DOHH2 (cell line): ENCODE measurements around the gene PLEKHM3.

Source experiments
- H3F3A ChIP-seq: fragments of 200-600 bp; sonication (generic), shearing (Covaris generic); 2 replicates; pipeline ENCODE4 v1.6.0; 2016; ENCODE audit warnings: antibody characterized with exemption, mild to moderate bottlenecking; ENCODE audit not compliant: control insufficient read depth, insufficient read depth
- H3K27ac ChIP-seq: fragments of 200-600 bp; sonication (generic); 2 replicates; pipeline ENCODE4 v1.5.1; 2014; ENCODE audit warnings: low read depth, mild to moderate bottlenecking, low read length, moderate library complexity
- H3K27me3 ChIP-seq: fragments of 200-600 bp; sonication (generic); 2 replicates; pipeline ENCODE4 v1.6.1; 2014; ENCODE audit warnings: mild to moderate bottlenecking, low read length, mixed read lengths; ENCODE audit not compliant: control insufficient read depth
- H3K36me3 ChIP-seq: fragments of 200-600 bp; sonication (generic); 2 replicates; pipeline ENCODE4 v1.6.1; 2014; ENCODE audit warnings: mild to moderate bottlenecking, low read length, moderate library complexity, mixed read lengths; ENCODE audit not compliant: control insufficient read depth
- H3K4me1 ChIP-seq: fragments of 200-600 bp; sonication (generic); 2 replicates; pipeline ENCODE4 v1.6.1; 2014; ENCODE audit warnings: mild to moderate bottlenecking, low read length, mixed read lengths; ENCODE audit not compliant: control insufficient read depth
- H3K4me2 ChIP-seq: fragments of 200-600 bp; sonication (generic); 2 replicates; pipeline ENCODE4 v1.6.0; 2014; ENCODE audit warnings: mild to moderate bottlenecking, low read length, moderate library complexity
- H3K4me3 ChIP-seq: fragments of 200-600 bp; sonication (generic); 2 replicates; pipeline ENCODE4 v1.5.1; 2014; ENCODE audit warnings: mild to moderate bottlenecking, low read length, mixed read lengths
- H3K79me2 ChIP-seq: fragments of 200-600 bp; sonication (generic); 2 replicates; pipeline ENCODE4 v1.6.1; 2014; ENCODE audit warnings: mild to moderate bottlenecking, low read length, mixed read lengths; ENCODE audit not compliant: control insufficient read depth
- H3K9me2 ChIP-seq: fragments of 200-600 bp; sonication (generic); replicated peaks from 2 replicates; pipeline ENCODE4 v1.6.1; 2014; ENCODE audit warnings: mild to moderate bottlenecking, low read length, mixed read lengths; ENCODE audit not compliant: control insufficient read depth
- H3K9me3 ChIP-seq: fragments of 200-600 bp; sonication (generic); 2 replicates; pipeline ENCODE4 v1.6.1; 2014; ENCODE audit warnings: antibody characterized with exemption, low read length, mixed read lengths; ENCODE audit not compliant: control insufficient read depth, insufficient read depth
- H4K20me1 ChIP-seq: fragments of 200-600 bp; sonication (generic); 2 replicates; pipeline ENCODE4 v1.6.0; 2014; ENCODE audit warnings: low read depth, mild to moderate bottlenecking, antibody characterized with exemption, low read length, moderate library complexity; ENCODE audit not compliant: control insufficient read depth, insufficient read depth
- CTCF ChIP-seq: fragments of 200-600 bp; sonication (generic); IDR thresholded peaks from one replicate; pipeline ENCODE4 v1.5.1; 2014; ENCODE audit warnings: antibody characterized with exemption, mild to moderate bottlenecking, low read depth, low read length; ENCODE audit not compliant: poor library complexity, severe bottlenecking
- EZH2phosphoT487 ChIP-seq: fragments of 200-600 bp; sonication (generic); IDR thresholded peaks from 2 replicates; pipeline ENCODE4 v1.6.1; 2017; ENCODE audit warnings: borderline replicate concordance, mild to moderate bottlenecking, antibody characterized with exemption, low read length, moderate library complexity, mixed read lengths

The PLEKHM3 gene

GRCh38 chr2:207903236-207903635, 122.1 kb downstream of the PLEKHM3 start:
- no peaks in the 10 kb centered on the region for H4K20me1 ChIP-seq
- no peaks in the 10 kb centered on the region for H3K27me3 ChIP-seq
- H3K36me3 ChIP-seq = no peaks in the 10 kb centered on the region
- no peaks in the 10 kb centered on the region for H3K9me2 ChIP-seq
- H3K27ac ChIP-seq = no peak overlapping the region
- H3F3A ChIP-seq = no peaks in the 10 kb centered on the region
- TF ChIP-seq EZH2phosphoT487 (no peak), CTCF (no peak)
- no peaks in the 10 kb centered on the region for H3K4me1 ChIP-seq
- no peaks in the 10 kb centered on the region for H3K9me3 ChIP-seq
- no peak overlapping the region for H3K4me2 ChIP-seq
- no peak overlapping the region for H3K4me3 ChIP-seq
- H3K79me2 ChIP-seq = no peaks in the 10 kb centered on the region

GRCh38 chr2:207902821-207903220, 122.5 kb downstream of the PLEKHM3 start:
- Histone ChIP-seq H3K9me3 (no peaks in the 10 kb centered on the region), H3K36me3 (no peaks in the 10 kb centered on the region), H3K79me2 (no peaks in the 10 kb centered on the region), H3K27me3 (no peaks in the 10 kb centered on the region), H3F3A (no peaks in the 10 kb centered on the region), H3K9me2 (no peaks in the 10 kb centered on the region), H3K4me3 (no peak overlapping the region), H3K4me2 (no peak overlapping the region), H4K20me1 (no peaks in the 10 kb centered on the region), H3K27ac (no peak overlapping the region), H3K4me1 (no peaks in the 10 kb centered on the region)
- TF ChIP-seq CTCF (no peak), EZH2phosphoT487 (no peak)

GRCh38 chr2:207901829-207902228, 123.5 kb downstream of the PLEKHM3 start:
- Histone ChIP-seq H3K9me2 (no peaks in the 10 kb centered on the region), H3K36me3 (no peaks in the 10 kb centered on the region), H3K27me3 (no peaks in the 10 kb centered on the region), H3K9me3 (no peaks in the 10 kb centered on the region), H4K20me1 (no peaks in the 10 kb centered on the region), H3K27ac (no peak overlapping the region), H3K4me1 (no peaks in the 10 kb centered on the region), H3K79me2 (no peaks in the 10 kb centered on the region), H3K4me3 (no peak overlapping the region), H3F3A (no peaks in the 10 kb centered on the region), H3K4me2 (no peak overlapping the region)
- TF ChIP-seq EZH2phosphoT487 (no peak), CTCF (no peak)

GRCh38 chr2:207901401-207901800, 123.9 kb downstream of the PLEKHM3 start:
- no peaks in the 10 kb centered on the region for H3K4me1 ChIP-seq

More at GRCh38 chr2:207901401-207901800, 123.9 kb downstream of the PLEKHM3 start:
- Histone ChIP-seq H3F3A (no peaks in the 10 kb centered on the region), H3K9me2 (no peaks in the 10 kb centered on the region), H3K36me3 (no peaks in the 10 kb centered on the region), H3K4me2 (no peak overlapping the region), H3K27ac (no peak overlapping the region), H3K9me3 (no peaks in the 10 kb centered on the region), H4K20me1 (no peaks in the 10 kb centered on the region), H3K27me3 (no peaks in the 10 kb centered on the region), H3K79me2 (no peaks in the 10 kb centered on the region), H3K4me3 (no peak overlapping the region)
- no peak for TF ChIP-seq CTCF
- no peak for TF ChIP-seq EZH2phosphoT487
